ENCODE results near the gene MEI4.
"Not testable (repeated sequence)": the region's sequence is repeated elsewhere in the genome, so short reads cannot be mapped to it uniquely, and the experiment has no call there.

DNA sequence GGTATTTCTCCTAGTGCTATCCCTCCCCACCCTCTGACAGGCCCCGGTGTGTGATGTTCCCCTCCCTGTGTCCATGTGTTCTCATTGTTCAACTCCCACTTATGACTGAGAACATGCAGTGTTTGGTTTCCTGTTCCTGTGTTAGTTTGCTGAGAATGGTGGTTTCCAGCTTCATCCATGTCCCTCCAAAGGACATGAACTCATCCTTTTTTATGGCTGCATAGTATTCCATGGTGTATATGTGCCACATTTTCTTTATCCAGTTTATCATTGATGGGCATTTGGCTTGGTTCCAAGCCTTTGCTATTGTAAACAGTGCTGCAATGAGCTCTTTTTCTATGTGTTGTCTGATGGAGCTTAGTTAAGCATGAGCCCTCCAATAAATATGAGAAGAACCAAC lies 2.2 kb downstream of the MEI4 start:
- TF ChIP-seq, protein P1, sequence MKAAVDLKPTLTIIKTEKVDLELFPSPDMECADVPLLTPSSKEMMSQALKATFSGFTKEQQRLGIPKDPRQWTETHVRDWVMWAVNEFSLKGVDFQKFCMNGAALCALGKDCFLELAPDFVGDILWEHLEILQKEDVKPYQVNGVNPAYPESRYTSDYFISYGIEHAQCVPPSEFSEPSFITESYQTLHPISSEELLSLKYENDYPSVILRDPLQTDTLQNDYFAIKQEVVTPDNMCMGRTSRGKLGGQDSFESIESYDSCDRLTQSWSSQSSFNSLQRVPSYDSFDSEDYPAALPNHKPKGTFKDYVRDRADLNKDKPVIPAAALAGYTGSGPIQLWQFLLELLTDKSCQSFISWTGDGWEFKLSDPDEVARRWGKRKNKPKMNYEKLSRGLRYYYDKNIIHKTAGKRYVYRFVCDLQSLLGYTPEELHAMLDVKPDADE (CRISPR knock-in tag; IDR thresholded peaks at IDR 0.05) = not testable (repeated sequence)
- not testable (repeated sequence) for TF ChIP-seq CTCF (CRISPR knock-in tag; IDR thresholded peaks at IDR 0.05); GABPA (IDR thresholded peaks at IDR 0.05; ENCODE audit: low read depth, low read length); GABPA (CRISPR knock-in tag; IDR thresholded peaks at IDR 0.05; ENCODE audit: low read depth); JUND (CRISPR knock-in tag; IDR thresholded peaks at IDR 0.05); ZNF101 (CRISPR knock-in tag; IDR thresholded peaks at IDR 0.05; ENCODE audit: borderline replicate concordance, low read depth); BHLHE40 (IDR thresholded peaks at IDR 0.05; ENCODE audit: low read length); RFX5 (IDR thresholded peaks at IDR 0.05; ENCODE audit: low read depth, low read length); NFIC (IDR thresholded peaks at IDR 0.05; ENCODE audit: low read length); ZNF503 (CRISPR knock-in tag; IDR thresholded peaks at IDR 0.05); NFIB (CRISPR knock-in tag; IDR thresholded peaks at IDR 0.05; ENCODE audit: borderline replicate concordance)

Data from HepG2 (cell line).